Activated CD4-positive, alpha-beta T cell treated with anti-CD3 and anti-CD28 coated beads, Interleukin-2, amount 50 U/mL, for 4 hours (primary cell): Measurements from ENCODE around the gene CHD3.
"Not testable (repeated sequence)": the region's sequence is repeated elsewhere in the genome, so short reads cannot be mapped to it uniquely, and the experiment has no call there.

Experiments used
- DNase-seq, 2 experiments: peaks; one replicate each; pipeline ENCODE4 v3.0.0-alpha.2; 2020

Gene CHD3

DNA sequence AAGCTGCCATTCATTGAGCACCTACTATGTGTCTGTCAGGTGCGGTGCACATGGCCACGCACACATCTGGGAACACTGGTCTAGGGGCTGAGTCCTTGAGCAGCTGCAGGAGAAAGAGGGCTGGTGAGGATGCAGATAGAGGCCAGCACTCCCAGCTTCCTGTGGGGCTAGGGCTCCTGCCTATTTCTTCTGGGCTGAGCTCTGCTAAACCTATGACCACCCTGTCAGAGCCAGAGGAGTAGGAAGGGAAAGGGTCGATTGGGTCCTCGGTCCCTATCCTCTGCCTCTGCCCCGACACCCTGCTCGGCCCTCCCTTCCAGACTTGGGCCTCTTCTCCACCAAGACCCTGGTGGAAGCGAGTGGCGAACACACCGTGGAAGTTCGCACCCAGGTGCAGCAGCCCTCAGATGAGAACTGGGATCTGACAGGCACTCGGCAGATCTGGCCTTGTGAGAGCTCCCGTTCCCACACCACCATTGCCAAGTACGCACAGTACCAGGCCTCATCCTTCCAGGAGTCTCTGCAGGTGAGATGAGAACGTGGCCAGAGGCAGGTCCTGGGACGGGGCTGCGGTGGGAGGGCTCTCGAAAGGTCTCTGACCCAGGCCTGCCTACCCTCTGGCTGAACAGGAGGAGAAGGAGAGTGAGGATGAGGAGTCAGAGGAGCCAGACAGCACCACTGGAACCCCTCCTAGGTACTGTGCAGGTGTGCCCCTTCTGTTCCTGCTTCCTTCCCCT lies 37.7 kb upstream of the CHD3 start:
- peak in 1 of 2 experiments; percentile 8 for DNase-seq

DNA sequence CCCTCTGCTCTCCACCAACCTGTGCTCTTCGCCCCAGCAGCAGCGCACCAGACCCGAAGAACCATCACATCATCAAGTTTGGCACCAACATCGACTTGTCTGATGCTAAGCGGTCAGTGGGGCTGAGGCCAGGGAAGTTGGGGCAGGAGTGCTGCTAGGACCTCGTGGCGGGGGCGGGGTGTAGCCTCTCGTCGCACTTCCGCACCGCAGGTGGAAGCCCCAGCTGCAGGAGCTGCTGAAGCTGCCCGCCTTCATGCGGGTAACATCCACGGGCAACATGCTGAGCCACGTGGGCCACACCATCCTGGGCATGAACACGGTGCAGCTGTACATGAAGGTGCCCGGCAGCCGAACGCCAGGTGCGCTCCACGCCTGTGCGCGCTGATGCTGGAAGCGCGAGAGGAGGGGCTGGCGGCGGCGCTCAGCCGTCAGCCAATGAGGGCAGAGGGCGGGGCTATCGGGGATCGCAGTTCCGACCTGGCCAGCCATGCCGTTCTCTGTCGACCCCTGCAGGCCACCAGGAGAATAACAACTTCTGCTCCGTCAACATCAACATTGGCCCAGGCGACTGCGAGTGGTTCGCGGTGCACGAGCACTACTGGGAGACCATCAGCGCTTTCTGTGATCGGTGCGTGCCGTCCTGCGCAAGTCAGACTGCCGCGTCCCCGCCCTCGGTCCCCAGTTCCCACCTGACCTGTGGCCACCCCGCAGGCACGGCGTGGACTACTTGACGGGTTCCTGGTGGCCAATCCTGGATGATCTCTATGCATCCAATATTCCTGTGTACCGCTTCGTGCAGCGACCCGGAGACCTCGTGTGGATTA lies 36.9 kb upstream of the CHD3 start:
- peak; percentile 87 to 88 for DNase-seq

- peak; percentile 11 to 30 for DNase-seq
Observed at GRCh38 chr17:7852262-7852670, 36.3 kb upstream of the CHD3 start.

DNA sequence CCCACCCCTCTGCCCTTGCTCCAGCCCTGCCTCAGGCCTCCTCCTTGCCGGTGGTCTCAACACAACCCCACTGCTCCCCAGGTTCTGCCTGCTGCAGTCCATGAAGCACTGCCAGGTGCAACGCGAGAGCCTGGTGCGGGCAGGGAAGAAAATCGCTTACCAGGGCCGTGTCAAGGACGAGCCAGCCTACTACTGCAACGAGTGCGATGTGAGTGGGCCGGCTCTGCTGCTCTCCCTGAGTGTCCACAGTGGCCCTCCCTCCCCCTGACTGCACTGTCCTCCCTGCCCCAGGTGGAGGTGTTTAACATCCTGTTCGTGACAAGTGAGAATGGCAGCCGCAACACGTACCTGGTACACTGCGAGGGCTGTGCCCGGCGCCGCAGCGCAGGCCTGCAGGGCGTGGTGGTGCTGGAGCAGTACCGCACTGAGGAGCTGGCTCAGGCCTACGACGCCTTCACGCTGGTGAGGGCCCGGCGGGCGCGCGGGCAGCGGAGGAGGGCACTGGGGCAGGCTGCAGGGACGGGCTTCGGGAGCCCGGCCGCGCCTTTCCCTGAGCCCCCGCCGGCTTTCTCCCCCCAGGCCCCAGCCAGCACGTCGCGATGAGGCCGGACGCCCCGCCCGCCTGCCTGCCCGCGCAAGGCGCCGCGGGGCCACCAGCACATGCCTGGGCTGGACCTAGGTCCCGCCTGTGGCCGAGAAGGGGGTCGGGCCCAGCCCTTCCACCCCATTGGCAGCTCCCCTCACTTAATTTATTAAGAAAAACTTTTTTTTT lies 35.5 kb upstream of the CHD3 start:
- peak in 1 of 2 experiments; percentile 20 for DNase-seq

DNA sequence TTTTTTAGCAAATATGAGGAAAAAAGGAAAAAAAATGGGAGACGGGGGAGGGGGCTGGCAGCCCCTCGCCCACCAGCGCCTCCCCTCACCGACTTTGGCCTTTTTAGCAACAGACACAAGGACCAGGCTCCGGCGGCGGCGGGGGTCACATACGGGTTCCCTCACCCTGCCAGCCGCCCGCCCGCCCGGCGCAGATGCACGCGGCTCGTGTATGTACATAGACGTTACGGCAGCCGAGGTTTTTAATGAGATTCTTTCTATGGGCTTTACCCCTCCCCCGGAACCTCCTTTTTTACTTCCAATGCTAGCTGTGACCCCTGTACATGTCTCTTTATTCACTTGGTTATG lies 34.9 kb upstream of the CHD3 start:
- DNase-seq = peak in 1 of 2 experiments; percentile 11

- no peak for DNase-seq
Observed at GRCh38 chr17:7854078-7854777, 34.4 kb upstream of the CHD3 start.

DNA sequence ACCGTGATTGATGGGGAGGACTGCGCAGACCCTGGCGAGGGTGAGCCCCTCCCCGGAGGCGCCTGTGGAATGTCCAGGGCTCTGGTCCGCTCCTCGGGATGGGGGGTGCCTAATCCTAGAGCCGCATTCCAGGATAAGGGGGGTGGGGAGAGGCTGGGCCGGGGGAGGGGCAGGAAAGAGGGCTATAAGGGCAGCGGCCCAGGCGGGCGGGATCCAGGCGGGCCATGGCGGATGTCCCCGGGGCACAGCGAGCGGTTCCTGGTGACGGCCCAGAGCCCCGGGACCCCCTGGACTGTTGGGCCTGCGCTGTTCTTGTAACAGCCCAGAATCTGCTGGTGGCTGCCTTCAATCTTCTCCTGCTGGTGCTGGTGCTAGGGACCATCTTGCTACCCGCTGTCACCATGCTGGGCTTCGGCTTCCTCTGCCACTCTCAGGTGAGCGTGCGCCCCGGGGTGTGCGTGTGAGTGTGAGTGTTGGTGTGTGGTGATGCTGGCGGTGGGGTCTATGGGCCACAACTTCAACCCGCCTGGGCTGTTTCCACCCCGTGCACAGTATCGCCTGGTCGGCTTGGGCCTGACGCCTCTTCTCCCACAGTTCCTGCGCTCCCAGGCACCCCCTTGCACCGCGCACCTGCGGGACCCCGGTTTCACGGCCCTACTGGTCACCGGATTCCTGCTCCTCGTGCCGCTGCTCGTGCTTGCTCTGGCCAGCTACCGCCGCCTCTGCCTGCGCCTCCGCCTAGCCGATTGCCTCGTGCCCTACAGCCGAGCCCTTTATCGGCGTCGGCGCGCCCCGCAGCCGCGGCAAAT lies 33.5 kb upstream of the CHD3 start, which contains the start of gene TMEM88:
Gene TMEM88, plus strand, starts transcription at position 216 of the 809 bp plus-strand sequence. Its CDS starts 9 bp downstream, at position 225.
- peak; percentile 28 to 30 for DNase-seq

GRCh38 chr17:7855660-7856010 lies 33.0 kb upstream of the CHD3 start:
- peak; percentile 23 to 34 for DNase-seq

DNA sequence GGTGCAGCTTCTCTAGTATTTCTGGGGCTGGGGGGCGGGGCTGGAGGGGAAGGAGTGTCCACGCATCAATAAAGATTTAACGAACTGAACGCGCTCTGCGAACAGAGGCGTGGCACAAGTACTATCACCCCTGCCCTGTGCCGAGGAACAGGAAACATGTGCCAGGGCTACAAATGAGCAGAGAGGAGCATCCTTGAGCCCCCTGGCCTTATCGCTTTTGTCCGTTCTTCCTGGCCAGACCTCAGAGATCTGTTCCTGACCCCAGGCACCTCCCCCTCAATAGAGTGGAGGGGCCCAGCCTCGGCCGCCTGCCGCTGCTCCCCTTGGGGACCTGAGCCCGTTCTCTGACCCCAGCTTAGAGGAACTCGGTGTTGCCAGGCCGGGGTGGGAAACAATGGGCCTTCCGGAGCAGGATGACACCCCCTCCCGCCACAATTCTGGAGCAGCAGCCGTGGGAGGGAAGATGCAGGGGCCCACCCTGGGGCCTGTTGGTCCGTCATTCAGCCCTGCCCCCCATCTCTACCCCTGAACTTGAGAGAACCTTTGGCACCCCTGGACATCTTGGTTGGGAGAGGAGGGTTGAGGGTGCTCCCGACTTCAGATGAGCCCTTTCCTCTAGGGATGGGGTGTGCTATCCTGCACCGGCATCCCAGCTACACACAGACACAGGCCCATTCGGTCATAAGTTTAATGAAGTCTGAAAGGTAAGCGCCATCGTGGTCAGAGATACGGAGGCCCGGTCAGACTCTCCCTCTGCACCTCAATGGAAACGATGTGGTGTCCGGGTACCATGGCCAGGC lies 32.4 kb upstream of the CHD3 start:
- DNase-seq = peak; percentile 36 to 49

GRCh38 chr17:7856811-7857712 lies 31.5 kb upstream of the CHD3 start, which contains the start of gene NAA38:
Gene NAA38 (minus strand): TSS chr17:7857559. CDS start chr17:7857463, 96 bp downstream.
- DNase-seq = peak; percentile 91 to 93

GRCh38 chr17:7857713-7858521 lies 30.7 kb upstream of the CHD3 start, which contains the start of gene CYB5D1:
Gene CYB5D1 (plus strand): TSS chr17:7858003. CDS start chr17:7858135, 132 bp downstream.
- DNase-seq = peak; percentile 85

DNA sequence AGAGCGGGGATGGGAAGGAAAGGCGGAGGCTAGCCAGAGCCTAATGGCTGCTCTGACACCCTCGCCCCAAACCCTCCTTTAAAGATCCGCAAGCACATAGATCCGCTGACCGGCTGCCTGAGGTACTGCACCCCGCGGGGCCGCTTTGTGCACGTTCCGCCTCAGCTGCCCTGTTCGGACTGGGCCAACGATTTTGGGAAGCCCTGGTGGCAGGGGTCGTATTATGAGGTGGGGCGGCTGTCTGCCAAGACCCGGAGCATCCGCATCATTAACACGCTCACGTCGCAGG lies 30.1 kb upstream of the CHD3 start:
- DNase-seq = peak; percentile 42 to 46

DNA sequence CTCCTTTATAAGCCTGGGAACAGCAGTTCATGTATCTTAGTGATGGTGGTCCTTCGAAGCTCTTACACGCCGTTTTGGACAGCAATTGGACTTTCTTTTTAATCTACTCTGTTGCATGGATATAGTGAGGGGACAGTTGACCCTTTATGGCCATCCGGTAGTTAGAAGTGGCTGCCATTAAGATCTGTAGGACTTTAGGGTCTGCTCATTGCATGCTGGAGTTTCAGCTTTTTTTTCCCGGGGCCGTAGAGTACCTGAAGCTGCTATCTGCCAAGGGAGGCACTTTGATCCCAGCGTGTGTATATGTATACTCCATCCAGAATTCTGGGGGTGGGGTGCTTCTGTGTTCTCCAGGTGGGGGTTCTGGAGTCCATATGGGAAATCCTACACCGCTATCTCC lies 29.6 kb upstream of the CHD3 start:
- DNase-seq = no peak

- peak in 1 of 2 experiments; percentile 27 for DNase-seq
Observed at GRCh38 chr17:7862692-7863437, 25.7 kb upstream of the CHD3 start.

- not testable (repeated sequence) for DNase-seq
Observed at GRCh38 chr17:7864384-7864783, 24.2 kb upstream of the CHD3 start.

DNA sequence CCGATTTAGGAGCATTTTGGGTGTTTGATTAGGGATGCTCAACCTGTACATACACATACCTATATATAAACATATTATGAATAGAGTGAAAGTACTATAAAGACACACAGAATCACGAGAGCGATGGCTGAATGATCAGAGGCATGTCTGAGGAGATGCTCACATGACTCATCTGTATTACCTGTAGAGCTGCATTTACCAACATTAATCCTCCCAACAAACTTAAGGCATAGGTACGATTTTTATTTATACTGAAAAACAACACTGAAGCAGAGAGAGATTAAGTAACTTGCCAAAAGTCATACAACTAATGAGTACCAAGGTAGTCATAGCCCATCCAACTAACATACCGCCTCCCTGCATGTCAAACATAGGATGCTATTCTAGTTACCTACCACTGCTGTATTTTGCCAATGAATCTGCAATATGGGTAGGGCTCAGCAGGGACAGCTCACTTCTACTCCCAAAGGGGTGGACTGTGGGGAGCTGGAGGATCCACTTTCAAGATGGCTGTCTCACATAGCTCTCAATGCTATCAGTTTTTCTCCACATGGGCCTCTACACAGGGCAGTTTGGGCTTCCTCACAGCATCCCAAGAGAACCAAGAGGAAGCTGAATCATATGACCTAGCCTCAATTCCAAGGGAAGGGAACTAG lies 23.5 kb upstream of the CHD3 start:
- no peak for DNase-seq

- DNase-seq = no peak
Observed at GRCh38 chr17:7867881-7868329, 20.7 kb upstream of the CHD3 start.
